IPS-11a (cell line): Measurements from ENCODE around the gene UNC5B.

Experiments used
- H3K4me3 ChIP-seq: one replicate; pipeline ENCODE4 v1.5.1; 2013; ENCODE audit warnings: low read depth, low read length, control low read depth

Gene UNC5B

DNA sequence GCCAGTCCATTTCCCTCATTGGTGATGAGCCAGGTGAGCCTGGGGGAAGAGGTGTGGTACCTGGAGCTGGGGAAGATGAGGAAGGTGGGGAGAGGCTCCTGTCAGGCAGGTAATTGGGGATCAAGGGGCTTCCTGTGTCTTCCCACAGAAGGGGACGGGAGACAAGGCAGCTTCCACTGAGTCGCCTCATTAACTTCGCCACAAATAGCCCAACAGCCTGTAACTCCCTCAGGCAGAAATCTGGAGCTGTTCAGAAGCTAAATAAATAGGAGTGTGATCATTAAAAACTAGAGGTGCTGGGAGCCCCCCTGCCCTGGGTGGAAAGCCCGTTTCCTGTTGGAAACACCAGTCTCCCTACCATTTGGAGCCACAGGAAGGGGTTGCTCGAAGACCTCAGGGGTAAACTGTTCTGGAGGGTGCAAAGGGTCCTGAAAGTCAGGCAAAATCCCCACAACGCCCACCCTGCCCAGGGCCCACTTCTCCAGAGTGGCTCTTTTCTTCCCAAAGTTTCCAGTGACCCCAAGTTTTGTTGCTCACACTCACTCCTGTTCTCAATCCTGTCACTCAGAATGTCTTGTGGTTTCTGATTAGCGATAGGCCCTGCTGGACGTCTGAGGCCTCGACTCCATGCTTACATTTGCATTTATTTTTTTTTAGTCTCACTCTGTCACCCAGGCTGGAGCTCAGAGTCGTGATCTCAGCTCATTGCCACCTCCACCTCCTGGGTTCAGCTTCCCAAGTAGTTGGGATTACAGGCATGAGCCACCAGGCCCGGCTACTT lies 25.7 kb downstream of the UNC5B start:
- no peak overlapping the region for H3K4me3 ChIP-seq

DNA sequence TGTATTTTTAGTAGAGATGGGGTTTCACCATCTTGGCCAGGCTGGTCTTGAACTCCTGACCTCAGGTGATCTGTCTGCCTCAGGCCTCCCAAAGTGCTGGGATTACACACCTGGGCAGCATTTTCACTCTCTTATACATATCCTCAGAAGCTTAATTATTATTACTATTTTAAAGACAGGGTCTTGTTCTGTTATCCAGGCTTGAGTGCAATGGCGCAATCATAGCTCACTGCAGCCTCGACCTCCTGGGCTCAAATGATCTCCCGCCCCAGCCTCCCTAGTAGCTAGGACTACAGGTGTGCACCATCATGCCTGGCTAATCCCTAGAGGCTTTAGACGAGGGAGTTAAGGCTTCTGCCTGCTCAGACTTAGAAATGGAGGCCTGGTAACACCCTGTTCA lies 26.3 kb downstream of the UNC5B start:
- H3K4me3 ChIP-seq: no peak overlapping the region

DNA sequence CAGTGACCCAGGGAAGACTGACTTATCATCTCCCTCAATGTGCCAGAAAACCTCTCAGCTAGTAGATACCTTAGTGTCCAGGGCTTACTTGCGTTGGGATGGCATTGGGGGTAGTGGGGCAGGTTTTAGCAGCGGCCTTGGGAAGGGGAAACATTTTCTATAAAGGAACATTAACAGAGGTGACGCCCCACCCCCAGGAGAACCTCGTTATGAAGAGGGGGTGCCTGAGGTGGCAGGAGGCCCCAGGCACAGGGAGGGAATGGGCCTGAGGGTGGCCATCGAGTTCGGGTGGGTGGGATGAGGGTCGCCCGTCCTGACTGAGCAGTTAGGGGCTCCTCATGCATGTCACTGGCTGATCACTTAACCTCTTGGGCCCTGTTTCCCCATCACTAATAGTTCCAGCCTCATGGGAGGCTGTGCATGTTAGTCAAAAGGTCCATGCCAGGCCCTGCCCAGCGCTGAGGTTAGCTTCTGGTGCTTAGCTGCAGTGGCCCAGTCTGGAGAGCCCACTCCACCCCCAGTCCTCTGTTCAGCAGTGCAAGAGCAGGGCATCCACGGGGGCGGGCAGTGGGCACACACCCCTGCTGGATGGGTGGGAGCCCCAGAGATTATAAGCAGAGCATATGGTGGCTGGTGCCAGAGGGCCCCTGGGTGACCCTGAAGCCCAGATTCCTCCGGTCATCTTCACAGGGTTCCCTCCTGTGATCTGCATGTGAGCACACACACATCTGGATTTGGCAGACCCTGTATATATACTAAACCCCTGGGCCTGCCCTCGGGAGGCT lies 27.0 kb downstream of the UNC5B start:
- H3K4me3 ChIP-seq: no peak overlapping the region

DNA sequence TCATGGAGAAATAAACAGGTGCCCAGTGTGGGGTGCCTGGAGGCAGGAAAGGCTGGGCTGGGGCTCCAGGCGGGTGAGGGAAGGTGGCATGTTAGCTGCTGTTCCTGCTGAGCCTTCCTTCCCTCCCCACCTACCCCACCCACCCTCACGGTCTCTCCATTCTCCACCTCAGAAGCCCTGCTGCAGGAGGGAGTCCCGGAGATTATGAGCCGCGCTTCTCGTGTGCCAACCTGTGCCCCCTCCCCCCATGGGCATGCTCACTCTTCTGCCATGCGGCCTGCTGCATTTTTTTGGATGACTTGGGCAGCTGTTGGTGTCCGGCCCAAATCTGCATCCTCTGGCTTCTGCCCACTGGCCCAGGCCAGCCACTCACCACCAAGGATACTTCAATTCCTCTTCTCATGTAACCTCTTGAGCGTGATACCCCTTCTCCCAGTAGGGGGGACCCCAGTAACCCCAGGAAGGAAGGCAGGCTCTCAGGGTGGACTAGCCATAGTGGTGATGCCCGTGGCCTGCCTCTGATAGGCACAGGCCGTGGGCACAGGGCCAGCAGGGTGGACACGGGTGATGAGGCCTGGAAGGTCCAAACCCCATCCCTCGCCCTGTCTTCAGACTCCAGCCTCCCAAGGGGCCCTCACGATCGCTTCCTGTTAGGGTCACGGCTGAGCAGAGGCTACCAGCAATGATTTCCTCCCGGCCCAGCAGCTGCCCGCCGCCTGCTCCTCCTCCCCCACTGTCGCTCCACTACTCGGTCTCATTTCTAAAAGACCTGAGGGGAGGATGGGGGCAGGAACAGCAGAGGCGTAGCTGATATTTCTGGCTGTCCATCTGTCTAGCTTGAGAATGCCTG lies 27.8 kb downstream of the UNC5B start:
- H3K4me3 ChIP-seq: no peak overlapping the region

DNA sequence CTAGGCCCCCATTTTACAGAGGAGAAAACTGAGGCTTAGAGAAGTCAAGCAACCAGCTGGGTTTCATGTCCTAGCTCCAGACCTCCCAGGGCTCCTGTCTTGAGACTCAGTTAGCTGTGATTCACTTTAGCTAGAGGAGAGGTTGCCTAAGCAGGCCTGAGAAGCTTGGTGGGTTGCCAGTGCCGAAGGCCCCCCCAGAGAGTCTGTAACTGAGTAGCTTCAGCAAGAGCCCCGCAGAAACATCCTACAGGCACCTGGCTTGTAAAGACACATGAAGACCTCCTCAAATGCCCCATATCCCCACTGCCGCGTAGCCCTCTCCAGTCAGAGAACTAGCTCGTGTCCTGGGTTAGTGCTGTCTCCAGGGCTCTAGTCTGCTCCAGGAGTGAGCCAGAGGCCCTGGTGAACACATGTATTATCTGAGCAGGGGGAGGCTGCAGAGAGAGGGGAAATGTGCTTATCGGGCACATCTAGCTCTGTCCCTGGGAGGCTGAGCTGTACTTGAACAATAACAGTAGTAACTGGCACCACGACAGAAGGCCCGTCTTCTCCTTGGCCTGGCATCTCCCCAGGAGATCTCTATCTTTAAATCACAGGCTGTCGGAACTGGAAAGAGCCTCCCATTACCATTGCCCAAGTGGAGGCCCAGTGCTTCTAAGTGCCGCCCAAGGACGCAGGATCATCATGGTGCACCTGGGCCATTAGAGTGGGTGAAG lies 28.9 kb downstream of the UNC5B start:
- no peak overlapping the region for H3K4me3 ChIP-seq

DNA sequence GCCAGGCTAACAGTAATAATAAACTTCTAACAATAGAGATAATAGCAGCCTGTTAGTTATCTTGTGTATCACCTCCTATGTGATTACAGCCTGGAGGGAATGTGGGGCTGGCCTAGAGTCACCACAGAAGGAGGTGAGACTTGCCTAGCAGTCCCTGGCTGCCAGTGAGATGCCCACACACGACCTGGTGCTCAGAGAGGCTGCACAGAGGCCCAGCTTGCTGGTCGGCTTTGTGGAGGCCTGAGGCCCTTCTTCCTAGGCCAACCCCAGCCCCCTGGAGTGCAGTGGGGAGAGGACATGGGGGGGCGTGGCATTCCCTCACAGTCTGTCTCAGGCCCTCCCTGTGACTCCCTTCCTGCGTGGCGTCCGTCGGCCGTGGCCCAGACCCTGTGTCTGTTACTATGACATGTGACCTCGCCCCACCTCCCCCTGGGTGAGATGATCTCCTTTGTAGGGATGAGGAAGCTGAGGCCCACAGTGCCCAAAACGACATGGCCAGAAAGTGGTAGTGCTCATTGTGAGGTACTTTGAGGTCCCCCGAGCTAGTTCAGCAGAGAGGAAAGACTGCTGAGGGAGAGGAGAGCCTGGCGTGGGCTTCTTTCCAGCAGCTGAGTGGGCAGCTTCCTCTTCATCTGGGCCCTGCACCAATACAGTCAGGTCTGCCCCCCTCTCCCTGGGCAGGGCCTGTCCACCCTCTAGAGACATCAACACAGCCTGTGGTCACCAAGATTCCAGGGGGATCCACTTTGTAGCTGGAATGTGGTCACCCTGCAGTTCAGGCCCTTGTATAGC lies 29.7 kb downstream of the UNC5B start:
- H3K4me3 ChIP-seq: no peak overlapping the region

DNA sequence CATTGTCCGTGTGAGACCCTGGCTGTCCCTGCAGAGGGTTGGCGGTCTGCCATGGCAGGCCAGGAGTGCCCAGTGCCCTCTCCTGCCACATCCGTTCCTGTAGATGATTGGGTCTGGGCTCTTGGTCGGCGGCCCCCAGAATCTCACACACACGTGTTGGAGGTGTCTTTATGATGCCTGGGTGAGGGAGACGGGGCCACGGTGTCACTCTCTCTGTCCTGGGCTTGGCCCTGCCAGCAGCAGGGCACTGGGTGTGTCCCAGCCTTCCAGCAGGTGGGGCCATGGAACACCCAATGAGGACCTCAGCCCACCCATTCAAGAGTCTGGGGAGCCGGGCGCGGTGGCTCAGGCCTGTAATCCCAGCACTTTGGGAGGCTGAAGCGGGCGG lies 30.2 kb downstream of the UNC5B start:
- no peak overlapping the region for H3K4me3 ChIP-seq

DNA sequence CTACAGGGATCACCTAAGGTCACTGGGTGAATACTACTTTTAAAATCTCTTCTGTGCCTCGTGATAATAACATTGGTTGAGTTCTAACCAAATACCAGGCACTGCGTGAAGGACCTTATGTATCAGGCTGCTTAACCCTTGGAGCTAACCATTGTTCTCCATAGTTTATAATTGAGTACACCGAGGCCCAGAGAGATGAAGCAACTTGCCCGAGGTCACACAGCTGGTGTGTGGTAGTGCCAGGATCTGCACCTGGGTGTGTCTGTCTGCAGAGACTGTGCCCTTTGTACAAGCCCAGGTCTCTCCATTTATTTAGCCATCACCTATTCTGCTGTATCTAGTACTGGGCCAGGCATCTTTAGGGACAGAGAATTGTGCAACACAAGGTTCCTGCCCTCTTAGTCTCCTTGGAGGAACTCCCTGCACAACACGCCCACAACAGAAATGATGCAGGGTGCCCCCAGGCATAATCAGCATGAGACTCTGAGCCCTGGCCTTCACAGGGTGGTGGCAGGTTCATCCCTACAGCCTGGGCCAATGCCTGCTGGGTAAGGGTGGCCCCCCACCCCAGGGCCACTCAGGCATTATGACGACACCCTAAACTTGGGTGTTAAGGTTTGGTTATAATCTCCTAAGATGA lies 31.5 kb downstream of the UNC5B start:
- no peak overlapping the region for H3K4me3 ChIP-seq

DNA sequence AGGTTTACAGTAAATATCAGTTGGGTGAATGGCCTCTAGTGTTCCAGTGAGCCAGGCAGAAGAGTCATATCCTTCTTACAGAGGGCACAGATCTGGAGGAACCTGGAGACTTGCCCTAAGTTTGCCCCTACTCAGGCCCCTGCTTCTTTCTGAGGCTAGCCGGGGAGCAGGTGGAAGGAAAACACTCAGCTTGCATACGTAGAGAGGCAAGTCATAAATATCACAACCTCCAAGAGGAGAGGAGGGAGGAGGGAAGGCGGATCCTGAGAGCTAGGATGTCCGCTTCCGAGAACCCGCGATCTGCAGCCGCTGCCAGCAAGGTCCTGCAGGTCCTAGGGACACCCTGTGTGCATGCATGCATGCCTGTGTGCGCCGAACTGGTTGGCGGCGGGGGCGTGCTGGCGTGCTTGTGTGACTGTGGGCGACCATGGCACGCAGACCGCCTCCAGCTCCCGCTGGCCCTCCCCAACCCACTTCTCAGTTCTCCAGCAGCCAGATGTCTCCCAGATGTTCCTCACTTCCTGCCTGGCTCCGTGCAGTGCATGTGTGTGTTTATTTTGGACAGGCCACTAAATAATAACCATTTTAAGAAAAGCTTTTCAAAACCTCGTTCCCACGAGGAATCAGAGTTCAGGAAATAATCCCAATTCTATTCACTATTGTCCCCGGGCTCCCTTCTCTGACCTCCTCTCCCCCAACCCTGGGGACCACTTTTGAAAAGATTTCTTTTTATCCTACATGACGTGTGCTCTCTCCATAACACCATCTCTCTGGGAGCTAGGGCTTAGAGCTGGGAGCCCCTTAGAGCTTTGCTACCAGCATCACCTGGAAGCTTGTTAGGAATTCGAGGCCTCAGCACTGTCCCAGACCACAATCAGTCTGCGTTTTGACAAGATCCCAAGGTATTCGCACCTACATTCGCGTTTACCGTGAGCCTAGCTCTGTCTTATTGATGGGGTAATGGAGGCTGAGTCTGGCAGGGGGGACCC lies 32.4 kb downstream of the UNC5B start:
- H3K4me3 ChIP-seq: no peak overlapping the region

DNA sequence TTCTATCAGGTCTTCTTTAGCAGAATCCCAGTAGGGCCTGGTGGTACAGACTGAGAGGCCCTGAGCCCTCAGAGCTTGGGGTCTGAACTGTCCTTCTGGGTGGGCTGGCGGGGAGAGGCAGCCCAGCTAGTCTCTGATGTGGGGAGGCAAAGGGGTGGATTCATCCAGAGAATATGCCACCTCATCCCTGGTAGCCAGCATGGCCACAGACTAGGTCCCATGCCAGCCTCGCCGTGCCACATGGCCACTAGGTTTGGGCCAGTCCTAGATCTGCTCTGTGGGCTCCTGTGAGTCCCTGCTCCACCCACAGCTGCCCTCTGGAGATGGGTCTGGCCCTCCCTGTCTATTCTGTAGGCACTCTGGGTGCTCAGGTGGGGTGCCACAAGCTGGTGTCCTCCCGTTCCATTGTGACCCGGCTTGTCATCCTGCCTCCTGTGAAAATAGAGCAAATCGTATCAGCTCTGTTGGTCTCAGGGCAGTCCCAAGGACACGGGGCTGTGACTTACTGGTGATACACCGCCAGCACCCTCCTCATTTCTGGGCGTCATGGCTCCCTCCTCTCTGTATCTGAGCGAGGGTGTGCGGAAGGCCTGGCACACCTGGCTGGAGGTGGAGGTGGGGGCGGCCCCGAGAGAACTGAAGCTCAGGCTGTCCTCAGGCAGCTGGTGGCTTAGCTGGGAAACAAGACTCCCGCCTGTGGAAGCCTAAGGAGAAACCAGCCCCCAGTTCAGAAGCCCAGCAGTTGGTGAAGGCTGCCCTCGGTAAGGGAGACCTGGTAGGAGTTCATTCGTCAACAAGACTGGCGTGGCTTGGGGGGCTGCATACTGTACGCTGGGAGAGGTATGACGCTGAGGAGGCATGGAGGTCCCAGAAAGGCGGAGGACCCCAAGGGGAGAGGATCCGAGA lies 33.3 kb downstream of the UNC5B start:
- H3K4me3 ChIP-seq: no peak overlapping the region

DNA sequence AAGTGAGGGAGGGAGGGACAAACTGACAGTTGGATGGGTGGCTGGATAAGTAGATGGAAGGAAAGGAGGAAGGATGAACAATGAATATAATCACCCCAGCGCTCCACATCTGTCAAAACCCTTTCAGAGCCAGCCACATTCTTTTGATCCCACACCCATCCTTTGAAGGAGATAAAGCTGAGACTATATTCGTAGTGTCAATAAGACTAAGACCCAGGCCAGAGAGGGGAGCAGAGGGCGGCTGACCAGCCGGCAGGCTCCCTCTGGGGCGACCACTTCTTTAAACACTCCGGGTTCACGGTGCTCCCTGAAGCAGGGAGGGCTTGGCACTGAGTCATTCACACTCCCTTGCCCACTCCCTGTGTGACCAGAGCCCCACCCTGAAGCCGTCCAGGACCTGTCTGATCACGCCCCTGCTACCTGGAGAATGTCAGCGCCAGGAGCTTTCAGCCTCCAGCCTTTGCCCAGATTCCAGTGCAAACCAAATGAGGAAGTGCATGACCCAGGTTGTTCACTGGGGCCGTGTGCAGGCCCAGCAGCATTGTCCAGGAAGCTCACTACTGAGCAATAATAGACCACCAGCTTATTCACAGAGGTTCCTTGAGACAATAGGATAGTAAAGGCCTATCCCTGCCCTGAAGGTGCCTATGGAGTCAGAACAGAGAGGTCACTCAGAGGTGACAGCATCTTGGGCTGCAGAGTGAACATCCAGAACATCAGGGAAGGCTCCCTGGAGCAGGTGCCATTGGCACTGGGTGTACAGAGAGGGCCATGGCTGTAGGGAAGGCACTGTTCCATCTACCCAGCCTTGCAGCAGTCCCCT lies 34.4 kb downstream of the UNC5B start:
- H3K4me3 ChIP-seq: no peak overlapping the region

DNA sequence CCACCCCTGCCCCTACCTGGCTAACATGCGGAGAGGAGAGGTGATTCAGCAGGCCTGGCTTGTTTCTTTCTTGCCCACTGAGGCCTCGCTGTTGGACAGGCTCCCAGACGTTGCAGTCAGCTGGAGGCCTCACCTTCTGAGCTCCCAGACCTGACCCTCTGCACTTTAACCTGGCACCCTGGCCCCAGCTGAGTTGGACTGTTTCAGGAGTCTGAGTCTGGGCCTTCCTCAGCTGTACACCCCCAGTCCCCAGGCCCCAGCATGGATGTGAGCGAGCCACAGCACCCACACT lies 35.0 kb downstream of the UNC5B start:
- H3K4me3 ChIP-seq: no peak overlapping the region

DNA sequence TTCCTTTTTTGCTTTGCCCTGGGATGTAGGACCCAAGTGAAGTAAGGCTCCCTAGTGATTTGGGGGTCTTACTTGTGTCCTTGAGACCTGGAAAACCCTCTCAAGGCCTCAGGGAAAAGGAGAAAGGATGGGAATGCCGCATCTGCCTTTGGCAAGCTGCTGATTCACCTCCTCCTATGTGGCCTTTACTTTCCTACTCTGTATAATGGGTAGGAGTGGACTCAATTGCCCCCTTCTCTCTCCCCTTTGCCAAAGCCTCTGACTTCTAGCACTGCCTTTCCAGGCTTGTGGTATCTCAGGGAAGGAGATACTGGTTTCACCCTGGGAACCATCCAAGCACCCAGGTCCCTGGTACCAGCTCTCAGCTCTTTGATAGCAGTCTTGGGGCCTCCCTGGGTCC lies 35.4 kb downstream of the UNC5B start:
- H3K4me3 ChIP-seq: no peak overlapping the region

DNA sequence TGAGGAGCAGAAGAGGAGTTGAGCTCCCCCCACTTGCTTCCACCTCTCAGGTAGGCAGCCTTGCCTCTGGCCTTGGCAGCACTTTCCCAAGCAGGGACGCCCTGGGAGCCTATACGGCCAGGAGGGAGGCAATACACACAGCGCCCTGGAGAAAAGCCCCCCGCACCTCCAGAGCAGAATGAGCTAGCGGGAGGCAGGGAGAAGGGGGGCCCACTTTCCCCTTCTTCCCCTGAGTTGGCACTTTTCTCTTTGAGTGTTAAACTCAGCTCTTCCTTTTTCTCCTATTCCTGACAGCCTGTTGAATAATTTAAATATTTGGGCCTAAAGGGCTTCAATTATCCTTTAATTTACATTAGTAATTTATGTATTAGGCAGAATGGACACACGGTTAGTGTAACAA lies 35.8 kb downstream of the UNC5B start:
- H3K4me3 ChIP-seq: no peak overlapping the region

DNA sequence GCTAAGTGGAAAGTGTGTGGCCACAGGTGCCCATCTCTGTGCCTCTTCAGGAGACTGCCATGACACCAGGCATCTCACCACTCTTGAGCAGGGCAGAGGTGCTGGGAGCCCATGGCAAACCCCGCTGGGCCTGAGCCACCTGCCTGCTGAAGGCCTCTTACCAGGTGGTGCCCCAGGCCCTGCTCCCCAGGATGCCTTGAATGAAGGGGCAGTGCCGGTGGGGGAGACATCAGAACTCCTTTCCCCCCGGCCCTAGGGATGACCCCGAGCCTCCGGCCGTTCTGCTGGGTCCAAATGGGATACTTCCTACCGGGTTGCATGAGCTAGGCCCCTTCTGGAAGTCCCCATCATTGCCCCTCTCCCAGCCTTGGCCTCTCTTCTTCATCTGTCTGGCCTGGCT lies 37.6 kb downstream of the UNC5B start:
- no peak overlapping the region for H3K4me3 ChIP-seq

DNA sequence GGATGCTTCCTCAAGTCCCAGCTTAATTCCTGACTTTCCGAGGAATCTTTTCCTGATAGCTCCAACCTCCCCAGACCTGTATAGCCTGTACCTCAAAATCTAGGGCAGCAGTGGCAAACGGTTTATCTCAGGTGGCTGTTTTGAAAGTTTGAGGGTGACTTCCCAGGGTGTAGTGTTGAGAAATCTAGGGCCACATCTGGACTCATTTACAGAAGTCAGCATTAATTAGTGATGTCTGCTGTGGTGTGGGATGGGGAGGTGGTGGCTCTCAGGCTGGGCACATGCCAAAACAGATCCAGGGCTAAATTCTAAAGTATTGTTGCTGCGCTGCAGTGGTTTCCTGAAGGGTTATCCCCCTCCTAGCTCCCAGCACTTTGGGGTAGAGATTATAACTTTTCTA lies 38.0 kb downstream of the UNC5B start:
- no peak overlapping the region for H3K4me3 ChIP-seq

DNA sequence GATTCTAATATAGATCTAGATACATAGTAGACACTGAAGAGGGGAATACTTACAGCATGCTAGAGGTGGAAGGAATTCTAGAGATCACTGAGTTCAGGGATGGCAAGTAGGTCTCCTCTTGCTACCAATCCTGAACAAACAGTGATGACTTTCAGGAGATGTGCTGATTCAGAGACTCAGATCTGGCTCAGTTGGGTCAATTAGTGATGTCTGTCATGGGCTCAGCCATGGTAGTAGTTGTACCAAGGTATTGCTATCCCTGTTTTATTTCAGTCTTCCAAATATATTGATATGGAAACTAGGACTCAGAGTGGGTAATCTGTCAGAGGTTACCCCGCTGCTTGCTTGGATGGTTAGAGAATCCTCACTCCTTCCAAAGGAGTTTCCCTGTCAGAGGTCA lies 38.5 kb downstream of the UNC5B start:
- no peak overlapping the region for H3K4me3 ChIP-seq
